ENCODE measurements around the gene LTK. TPM values are rescaled to one million over a fixed set of nuclear protein-coding genes. Genes with fewer than 3 reads are reported as not detected.

LTK gene
- total RNA-seq, 1 experiment from 2014 or later: 0.07 TPM

DNA sequence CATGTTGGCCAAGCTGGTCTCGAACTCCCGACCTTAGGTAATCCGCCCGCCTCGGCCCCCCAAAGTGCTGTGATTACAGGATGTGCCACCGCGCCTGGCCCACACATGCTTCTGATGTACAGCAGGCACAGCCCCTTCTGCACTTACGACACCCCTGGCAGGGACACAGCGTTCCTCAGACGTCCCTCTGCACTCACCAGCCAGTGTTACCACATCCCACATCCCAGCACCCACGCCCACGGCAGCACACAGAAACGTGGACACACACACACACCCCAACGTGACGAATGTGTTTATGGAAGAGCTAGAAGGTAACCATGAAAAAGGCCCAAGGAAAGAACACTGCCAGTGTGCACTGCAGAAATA, 31.0 kb upstream of the LTK start:
- H3K79me2 ChIP-seq (ENCODE audit: low read length): peaks cover 27% of the 10 kb centered on the region
- no peaks in the 10 kb centered on the region for H3K36me3 ChIP-seq (ENCODE audit: low read depth, low read length)
- no peak for ATAC-seq
- no peaks in the 10 kb centered on the region for H3K27me3 ChIP-seq (ENCODE audit: low read length)
- CTCF ChIA-PET: no interaction called here
- peak overlapping the region; percentile 92 for H3K4me3 ChIP-seq (ENCODE audit: low read length)
- H3K9me3 ChIP-seq (ENCODE audit: low read length): no peaks in the 10 kb centered on the region
- no peak overlapping the region for H3K27ac ChIP-seq (ENCODE audit: low read length)
- H3K4me1 ChIP-seq (ENCODE audit: insufficient read depth, low read length): peaks cover 23% of the 10 kb centered on the region
- H3K4me2 ChIP-seq (ENCODE audit: low read length): peak overlapping the region; percentile 86
- H3F3A ChIP-seq (ENCODE audit: low read length, unreplicated experiment): no peaks in the 10 kb centered on the region
- peak overlapping the region; percentile 87; the same call in 1 of the 2 replicates for H3K9ac ChIP-seq (ENCODE audit: low read length)
- intact Hi-C loops (cut with micrococcal nuclease): loop anchor here (10.0 kb wide), 1 partner anchor 50 kb away; the partner anchor contains the start of gene ITPKA
- BruUV-seq (replicated peaks): TSS peak; percentile 89
- TF ChIP-seq EZH2 (IDR thresholded peaks at IDR 0.05; ENCODE audit: low read length, unreplicated experiment) (no peak), EZH2phosphoT487 (IDR thresholded peaks at IDR 0.05; ENCODE audit: borderline replicate concordance, low read length) (no peak), CTCF (conservative IDR thresholded peaks at IDR 0.05; ENCODE audit: low read depth, low read length) (no peak)
- H4K20me1 ChIP-seq (ENCODE audit: low read length): no peaks in the 10 kb centered on the region
- H3K9me2 ChIP-seq (replicated peaks; ENCODE audit: low read length): no peaks in the 10 kb centered on the region
- DNase-seq: no peak
- POLR2A ChIA-PET (ENCODE audit: unreplicated experiment): interaction anchor here (0.6 to 0.9 kb wide), 2 partner anchors 41 to 46 kb away, joined by 5 to 12 read pairs; no protein-coding TSS in a partner anchor
- H2AFZ ChIP-seq (ENCODE audit: low read length): peak overlapping the region; percentile 88; the same call in 1 of the 2 replicates

DNA sequence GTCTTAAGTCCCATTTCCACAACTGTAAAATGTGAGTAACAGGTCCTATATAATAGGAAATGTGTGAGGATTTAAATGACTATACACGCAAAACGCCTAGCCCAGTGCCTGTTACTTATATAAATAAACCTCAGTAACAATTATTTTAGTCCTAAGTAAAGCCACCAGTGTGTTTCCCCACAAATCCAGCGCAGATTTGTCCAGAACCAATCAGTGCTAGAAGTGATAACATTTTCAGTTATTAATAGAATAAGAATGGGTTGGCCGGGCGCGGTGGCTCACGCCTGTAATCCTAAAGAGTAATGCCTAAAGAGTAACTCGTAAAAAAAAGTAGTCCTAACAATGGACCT, 29.9 kb upstream of the LTK start:
- no peaks in the 10 kb centered on the region for H4K20me1 ChIP-seq (ENCODE audit: low read length)
- H3K36me3 ChIP-seq (ENCODE audit: low read depth, low read length): no peaks in the 10 kb centered on the region
- intact Hi-C loops (cut with micrococcal nuclease): loop anchor here (10.0 kb wide), 1 partner anchor 49 kb away; the partner anchor contains the start of gene ITPKA
- peak overlapping the region; percentile 92 for H3K4me3 ChIP-seq (ENCODE audit: low read length)
- peak overlapping the region; percentile 87 for H3K9ac ChIP-seq (ENCODE audit: low read length)
- POLR2A ChIA-PET (ENCODE audit: unreplicated experiment): interaction anchor here (0.7 kb wide), 1 partner anchor 42 kb away, joined by 7 read pairs; no protein-coding TSS in a partner anchor
- DNase-seq (no peak), ATAC-seq (no peak)
- CTCF ChIA-PET: no interaction called here
- no peaks in the 10 kb centered on the region for H3F3A ChIP-seq (ENCODE audit: low read length, unreplicated experiment)
- no TSS peak for BruUV-seq (replicated peaks)
- H2AFZ ChIP-seq (ENCODE audit: low read length): peak overlapping the region; percentile 88
- peak overlapping the region; percentile 58 for H3K27ac ChIP-seq (ENCODE audit: low read length)
- H3K9me3 ChIP-seq (ENCODE audit: low read length): no peaks in the 10 kb centered on the region
- H3K27me3 ChIP-seq (ENCODE audit: low read length): no peaks in the 10 kb centered on the region
- TF ChIP-seq EZH2 (IDR thresholded peaks at IDR 0.05; ENCODE audit: low read length, unreplicated experiment) (no peak), CTCF (conservative IDR thresholded peaks at IDR 0.05; ENCODE audit: low read depth, low read length) (no peak), EZH2phosphoT487 (IDR thresholded peaks at IDR 0.05; ENCODE audit: borderline replicate concordance, low read length) (no peak)
- H3K79me2 ChIP-seq (ENCODE audit: low read length): peaks cover 27% of the 10 kb centered on the region
- peak overlapping the region; percentile 86 for H3K4me2 ChIP-seq (ENCODE audit: low read length)
- peaks cover 23% of the 10 kb centered on the region for H3K4me1 ChIP-seq (ENCODE audit: insufficient read depth, low read length)
- H3K9me2 ChIP-seq (replicated peaks; ENCODE audit: low read length): no peaks in the 10 kb centered on the region

GRCh38 chr15:41536866-41537265, 23.2 kb upstream of the LTK start:
- Histone ChIP-seq H3K9me2 (replicated peaks; ENCODE audit: low read length) (no peaks in the 10 kb centered on the region), H3F3A (ENCODE audit: low read length, unreplicated experiment) (no peaks in the 10 kb centered on the region), H3K79me2 (ENCODE audit: low read length) (peaks cover 6% of the 10 kb centered on the region), H3K4me3 (ENCODE audit: low read length) (no peak overlapping the region), H3K9ac (ENCODE audit: low read length) (no peak overlapping the region), H3K9me3 (ENCODE audit: low read length) (no peaks in the 10 kb centered on the region), H3K27ac (ENCODE audit: low read length) (no peak overlapping the region), H3K36me3 (ENCODE audit: low read depth, low read length) (peaks cover 14% of the 10 kb centered on the region; the same call in 1 of the 2 replicates), H2AFZ (ENCODE audit: low read length) (no peak overlapping the region), H3K4me2 (ENCODE audit: low read length) (no peak overlapping the region), H3K4me1 (ENCODE audit: insufficient read depth, low read length) (no peaks in the 10 kb centered on the region), H3K27me3 (ENCODE audit: low read length) (no peaks in the 10 kb centered on the region), H4K20me1 (ENCODE audit: low read length) (no peaks in the 10 kb centered on the region)
- BruUV-seq (replicated peaks): no TSS peak
- no peak for ATAC-seq
- POLR2A ChIA-PET (ENCODE audit: unreplicated experiment): no interaction called here
- no peak for DNase-seq
- CTCF ChIA-PET: no interaction called here
- intact Hi-C loops (cut with micrococcal nuclease): no loop called here
- no peak for TF ChIP-seq EZH2 (IDR thresholded peaks at IDR 0.05; ENCODE audit: low read length, unreplicated experiment)
- TF ChIP-seq CTCF (conservative IDR thresholded peaks at IDR 0.05; ENCODE audit: low read depth, low read length): no peak
- TF ChIP-seq EZH2phosphoT487 (IDR thresholded peaks at IDR 0.05; ENCODE audit: borderline replicate concordance, low read length): no peak

Measured in PC-3 (cell line).